ENCODE measurements around the gene PTPN2. TPM values are rescaled to one million over a fixed set of nuclear protein-coding genes. Genes with fewer than 3 reads are reported as not detected.

Gene PTPN2
- polyA plus RNA-seq, 1 donor from 2014 or later, result 45.7 TPM

GRCh38 chr18:12848405-12848804 is 35.6 kb downstream of the PTPN2 start:
- Histone ChIP-seq H3K79me2 (replicated peaks; ENCODE audit: insufficient read depth, low read length) (no peaks in the 10 kb centered on the region), H3F3A (ENCODE audit: insufficient read depth, low read length, poor library complexity, severe bottlenecking) (no peaks in the 10 kb centered on the region), H3K27ac (ENCODE audit: low read length) (no peak overlapping the region), H3K9ac (ENCODE audit: low read length) (no peak overlapping the region), H3K27me3 (ENCODE audit: insufficient read depth, low read depth, low read length) (no peaks in the 10 kb centered on the region), H3K9me2 (ENCODE audit: insufficient read depth, low read length) (no peaks in the 10 kb centered on the region), H3K9me3 (ENCODE audit: low read length) (no peaks in the 10 kb centered on the region), H3K4me3 (ENCODE audit: low read length) (no peak overlapping the region), H4K20me1 (ENCODE audit: insufficient read depth) (no peaks in the 10 kb centered on the region), H3K36me3 (ENCODE audit: insufficient read depth, low read length) (no peaks in the 10 kb centered on the region), H3K4me2 (ENCODE audit: low read length) (no peak overlapping the region), H2AFZ (ENCODE audit: low read depth, low read length) (no peak overlapping the region)
- TF ChIP-seq SMC3 (conservative IDR thresholded peaks at IDR 0.05; ENCODE audit: poor library complexity), result no peak
- TF ChIP-seq, protein P1, sequence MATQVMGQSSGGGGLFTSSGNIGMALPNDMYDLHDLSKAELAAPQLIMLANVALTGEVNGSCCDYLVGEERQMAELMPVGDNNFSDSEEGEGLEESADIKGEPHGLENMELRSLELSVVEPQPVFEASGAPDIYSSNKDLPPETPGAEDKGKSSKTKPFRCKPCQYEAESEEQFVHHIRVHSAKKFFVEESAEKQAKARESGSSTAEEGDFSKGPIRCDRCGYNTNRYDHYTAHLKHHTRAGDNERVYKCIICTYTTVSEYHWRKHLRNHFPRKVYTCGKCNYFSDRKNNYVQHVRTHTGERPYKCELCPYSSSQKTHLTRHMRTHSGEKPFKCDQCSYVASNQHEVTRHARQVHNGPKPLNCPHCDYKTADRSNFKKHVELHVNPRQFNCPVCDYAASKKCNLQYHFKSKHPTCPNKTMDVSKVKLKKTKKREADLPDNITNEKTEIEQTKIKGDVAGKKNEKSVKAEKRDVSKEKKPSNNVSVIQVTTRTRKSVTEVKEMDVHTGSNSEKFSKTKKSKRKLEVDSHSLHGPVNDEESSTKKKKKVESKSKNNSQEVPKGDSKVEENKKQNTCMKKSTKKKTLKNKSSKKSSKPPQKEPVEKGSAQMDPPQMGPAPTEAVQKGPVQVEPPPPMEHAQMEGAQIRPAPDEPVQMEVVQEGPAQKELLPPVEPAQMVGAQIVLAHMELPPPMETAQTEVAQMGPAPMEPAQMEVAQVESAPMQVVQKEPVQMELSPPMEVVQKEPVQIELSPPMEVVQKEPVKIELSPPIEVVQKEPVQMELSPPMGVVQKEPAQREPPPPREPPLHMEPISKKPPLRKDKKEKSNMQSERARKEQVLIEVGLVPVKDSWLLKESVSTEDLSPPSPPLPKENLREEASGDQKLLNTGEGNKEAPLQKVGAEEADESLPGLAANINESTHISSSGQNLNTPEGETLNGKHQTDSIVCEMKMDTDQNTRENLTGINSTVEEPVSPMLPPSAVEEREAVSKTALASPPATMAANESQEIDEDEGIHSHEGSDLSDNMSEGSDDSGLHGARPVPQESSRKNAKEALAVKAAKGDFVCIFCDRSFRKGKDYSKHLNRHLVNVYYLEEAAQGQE (IDR thresholded peaks at IDR 0.05; ENCODE audit: borderline replicate concordance), result no peak

DNA sequence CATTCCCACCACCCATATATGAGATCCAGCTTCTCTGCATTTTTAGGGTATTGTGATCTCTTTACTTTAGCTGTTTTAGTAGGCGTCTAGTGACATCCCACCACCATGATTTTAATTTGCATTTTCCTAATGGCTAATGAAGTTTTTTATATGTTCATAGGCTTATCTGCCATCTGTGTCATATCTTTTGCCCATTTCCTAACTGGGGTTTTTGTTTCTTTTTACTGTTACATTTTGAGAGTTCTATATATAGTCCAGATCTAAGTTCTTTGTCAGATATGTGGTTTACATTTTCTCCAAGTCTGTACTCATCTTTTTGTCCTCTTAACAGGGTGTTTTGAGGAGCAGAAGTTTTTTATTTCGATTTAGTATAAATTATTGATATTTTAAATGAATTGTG is 39.6 kb downstream of the PTPN2 start:
- Histone ChIP-seq H3K27ac (ENCODE audit: low read length) (no peak overlapping the region), H4K20me1 (ENCODE audit: insufficient read depth) (no peaks in the 10 kb centered on the region), H3K4me3 (ENCODE audit: low read length) (no peak overlapping the region), H3K79me2 (replicated peaks; ENCODE audit: insufficient read depth, low read length) (no peaks in the 10 kb centered on the region), H3K9me2 (ENCODE audit: insufficient read depth, low read length) (no peaks in the 10 kb centered on the region), H3K36me3 (ENCODE audit: insufficient read depth, low read length) (no peaks in the 10 kb centered on the region), H3F3A (ENCODE audit: insufficient read depth, low read length, poor library complexity, severe bottlenecking) (no peaks in the 10 kb centered on the region), H3K9ac (ENCODE audit: low read length) (no peak overlapping the region), H2AFZ (ENCODE audit: low read depth, low read length) (no peak overlapping the region), H3K4me2 (ENCODE audit: low read length) (no peak overlapping the region), H3K9me3 (ENCODE audit: low read length) (no peaks in the 10 kb centered on the region), H3K27me3 (ENCODE audit: insufficient read depth, low read depth, low read length) (no peaks in the 10 kb centered on the region)
- TF ChIP-seq SMC3 (conservative IDR thresholded peaks at IDR 0.05; ENCODE audit: poor library complexity), result no peak
- TF ChIP-seq, protein P1 (IDR thresholded peaks at IDR 0.05; ENCODE audit: borderline replicate concordance), result no peak
- TF ChIP-seq EZH2 (IDR thresholded peaks at IDR 0.05; ENCODE audit: borderline replicate concordance, insufficient read depth, low read length, poor library complexity, severe bottlenecking), result no peak
- TF ChIP-seq POLR2AphosphoS5 (IDR thresholded peaks at IDR 0.05), result no peak
- no peak for TF ChIP-seq EP300 (conservative IDR thresholded peaks at IDR 0.05; ENCODE audit: poor library complexity, severe bottlenecking)
- no peak for TF ChIP-seq CTCF (IDR thresholded peaks at IDR 0.05; ENCODE audit: poor library complexity, severe bottlenecking)
- TF ChIP-seq TAF1 (IDR thresholded peaks at IDR 0.05; ENCODE audit: low read depth), result no peak
- no peak for TF ChIP-seq RAD21 (conservative IDR thresholded peaks at IDR 0.05)
- no peak for TF ChIP-seq MXI1 (conservative IDR thresholded peaks at IDR 0.05; ENCODE audit: poor library complexity, severe bottlenecking)

All from neural cell (in vitro differentiated cells).